ENCODE measurements around the gene KLHDC3.

Gene KLHDC3, protein sequence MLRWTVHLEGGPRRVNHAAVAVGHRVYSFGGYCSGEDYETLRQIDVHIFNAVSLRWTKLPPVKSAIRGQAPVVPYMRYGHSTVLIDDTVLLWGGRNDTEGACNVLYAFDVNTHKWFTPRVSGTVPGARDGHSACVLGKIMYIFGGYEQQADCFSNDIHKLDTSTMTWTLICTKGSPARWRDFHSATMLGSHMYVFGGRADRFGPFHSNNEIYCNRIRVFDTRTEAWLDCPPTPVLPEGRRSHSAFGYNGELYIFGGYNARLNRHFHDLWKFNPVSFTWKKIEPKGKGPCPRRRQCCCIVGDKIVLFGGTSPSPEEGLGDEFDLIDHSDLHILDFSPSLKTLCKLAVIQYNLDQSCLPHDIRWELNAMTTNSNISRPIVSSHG

DNA sequence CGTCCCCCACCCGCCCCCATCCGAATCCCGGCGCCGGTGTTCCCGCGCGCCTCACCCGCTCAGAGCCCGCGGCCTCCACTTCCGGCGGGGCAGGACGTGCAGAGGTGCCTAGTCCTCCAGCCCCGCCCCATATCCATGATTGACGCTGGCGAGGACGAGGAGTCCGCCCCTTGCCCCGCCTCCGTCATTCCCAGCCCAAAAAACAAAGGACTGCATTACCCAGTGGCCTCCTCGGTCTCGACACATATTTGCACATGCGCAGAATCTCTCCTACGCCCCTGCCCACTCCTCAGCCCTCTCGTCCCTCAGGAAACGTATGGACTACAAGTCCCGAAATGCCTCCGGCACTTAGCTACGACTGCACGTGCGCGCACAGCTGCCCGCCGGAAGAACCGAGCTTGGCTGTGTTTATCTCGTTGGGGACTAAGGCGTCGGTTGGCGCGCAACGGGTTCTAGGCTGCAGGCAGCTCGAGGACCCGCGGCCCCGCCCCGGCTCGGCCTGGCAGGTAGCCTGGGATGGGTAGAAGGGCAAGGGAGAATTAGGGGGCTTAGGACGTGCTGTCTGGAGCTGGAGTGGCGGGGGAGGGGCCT, at the start of gene KLHDC3, which contains the start of gene MEA1:
Gene KLHDC3, plus strand, starts transcription at position 407 of the 591 bp plus-strand sequence. CDS start 2,944 bp downstream, outside the sequence.
Gene MEA1, minus strand, starts transcription at position 104 of the 591 bp plus-strand sequence. CDS start 133 bp downstream, outside the sequence.
- peak; percentile 100 for DNase-seq

DNA sequence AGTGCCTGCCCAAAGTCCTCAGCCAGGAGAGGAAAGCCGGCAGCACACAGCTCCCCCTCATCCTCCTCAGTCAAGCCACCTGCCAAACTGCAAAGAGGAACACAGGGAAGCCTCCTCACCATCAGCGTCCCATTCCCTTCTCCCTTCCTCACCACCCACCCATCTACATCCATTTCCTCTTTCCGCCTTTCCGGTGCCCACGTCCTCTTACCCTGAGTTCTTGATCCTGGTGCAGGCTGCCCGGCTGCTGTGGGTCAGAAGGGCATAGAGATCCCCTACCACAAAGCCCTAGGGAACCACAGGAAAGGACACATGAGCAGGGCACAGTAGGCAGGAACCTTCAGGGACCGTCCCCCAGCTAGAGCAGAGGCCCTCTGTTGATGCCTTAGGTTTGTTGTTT, 47.5 kb upstream of the KLHDC3 start:
- no peak for DNase-seq

DNA sequence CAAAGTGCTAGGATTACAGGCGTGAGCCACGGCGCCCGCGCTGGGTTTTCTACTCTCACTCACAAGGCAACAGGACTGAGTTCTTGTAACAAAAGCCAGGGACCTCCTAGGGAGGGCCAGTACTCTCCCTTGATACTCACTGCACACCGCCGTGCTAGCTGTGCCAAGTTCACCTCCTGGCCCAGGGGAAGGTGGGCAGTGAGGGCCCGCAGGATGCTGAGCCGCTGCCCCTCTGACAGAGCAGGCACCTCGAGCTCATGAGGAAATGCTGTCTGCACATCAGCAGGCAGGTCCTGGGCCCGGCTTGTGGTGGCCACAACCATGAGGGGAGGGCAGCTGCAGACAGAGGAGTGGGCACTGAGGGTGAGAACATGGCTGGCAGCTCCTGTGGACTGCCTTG, 46.8 kb upstream of the KLHDC3 start:
- DNase-seq, result no peak

DNA sequence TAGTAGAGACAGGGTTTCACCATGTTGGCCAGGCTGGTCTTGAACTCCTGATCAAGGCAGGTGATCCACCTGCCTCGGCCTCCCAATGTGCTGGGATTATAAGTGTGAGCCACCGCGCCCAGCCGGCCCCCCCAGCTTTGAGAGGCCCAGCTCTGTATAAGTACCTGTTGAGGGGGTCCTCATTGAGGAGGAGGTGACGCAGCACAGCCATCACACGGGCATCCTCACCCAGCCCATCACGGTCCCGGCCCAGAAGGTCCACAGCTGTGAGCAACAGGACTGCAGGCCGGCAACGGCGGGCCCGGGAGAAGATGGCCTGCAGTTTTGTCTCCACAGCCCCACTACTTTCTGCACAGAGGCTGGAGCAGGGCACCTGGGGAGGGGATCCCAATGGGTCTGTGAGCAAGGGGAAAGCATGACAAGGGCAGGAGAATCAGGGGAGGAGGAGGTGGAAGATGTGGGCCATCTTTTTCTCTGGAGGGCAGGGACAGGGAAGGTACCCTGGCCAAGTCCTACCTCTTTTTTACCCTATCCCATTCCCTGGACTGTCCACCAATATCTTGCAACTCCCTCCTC, 45.8 kb upstream of the KLHDC3 start:
- DNase-seq, result no peak

DNA sequence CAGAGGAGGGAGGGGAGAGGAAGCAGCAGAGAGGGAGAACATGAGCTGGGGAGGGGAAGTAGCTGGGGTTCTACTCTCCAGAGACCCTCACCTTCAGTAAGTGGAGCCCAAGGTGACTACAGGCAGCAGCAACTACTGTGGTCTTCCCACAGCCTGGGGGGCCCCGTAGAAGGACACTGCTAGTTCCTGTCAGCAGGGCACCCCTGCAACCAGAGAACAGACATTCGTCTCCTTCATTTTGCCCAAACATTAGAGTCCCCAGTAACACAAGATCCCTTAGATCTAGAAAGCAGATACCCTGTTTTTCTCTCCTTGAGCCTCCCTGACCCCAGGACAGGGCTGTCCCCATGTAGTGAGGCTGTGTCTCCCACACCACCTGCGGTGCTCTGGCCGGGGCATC, 45.3 kb upstream of the KLHDC3 start:
- no peak for DNase-seq

DNA sequence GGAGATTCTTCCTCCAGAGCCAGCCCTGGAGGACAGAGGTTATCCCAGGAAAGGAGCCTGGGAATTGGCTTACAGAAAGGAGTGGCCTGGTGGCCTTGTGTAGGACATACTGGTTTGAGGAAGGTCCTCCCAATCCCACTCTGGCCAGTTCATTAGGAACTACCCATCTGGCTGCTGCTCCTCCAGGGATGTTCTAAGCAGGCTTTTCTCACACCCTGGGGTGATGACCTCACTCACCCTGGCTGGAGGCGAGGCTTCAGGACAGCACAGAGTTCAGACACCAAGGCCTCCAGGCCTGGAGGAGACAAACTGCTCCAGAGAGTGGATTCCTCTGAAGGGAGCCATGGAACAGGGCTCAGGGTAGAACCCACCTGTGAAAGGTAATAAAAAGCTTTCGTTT, 44.6 kb upstream of the KLHDC3 start:
- no peak for DNase-seq

DNA sequence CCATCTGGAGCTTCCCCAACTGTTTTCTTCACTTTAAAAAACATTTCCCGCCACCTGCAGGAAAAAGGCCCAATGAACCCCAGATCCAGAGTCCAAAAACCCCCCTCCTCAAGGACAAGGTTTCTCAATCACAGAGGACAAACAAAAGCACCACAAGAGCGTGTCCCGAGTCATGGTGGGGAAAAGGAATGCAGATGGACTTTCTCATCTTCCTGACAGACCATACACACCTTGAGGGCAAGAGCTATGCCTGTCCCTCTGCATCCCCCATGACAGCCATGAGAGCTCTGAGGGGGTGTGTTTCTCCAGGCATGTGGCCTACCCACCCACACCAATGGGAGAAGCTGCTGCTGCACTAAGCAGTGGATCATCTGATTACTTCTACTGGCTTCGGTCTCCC, 44.1 kb upstream of the KLHDC3 start:
- no peak for DNase-seq

- DNase-seq, result no peak
These were observed 43.0 kb upstream of the KLHDC3 start for GRCh38 chr6:42970871-42971612.

- no peak for DNase-seq
These were observed 42.2 kb upstream of the KLHDC3 start for GRCh38 chr6:42971746-42972327.

GRCh38 chr6:42973926-42974325, 40.1 kb upstream of the KLHDC3 start:
- DNase-seq, result no peak

GRCh38 chr6:42974919-42975505, 39.0 kb upstream of the KLHDC3 start:
- no peak for DNase-seq

DNA sequence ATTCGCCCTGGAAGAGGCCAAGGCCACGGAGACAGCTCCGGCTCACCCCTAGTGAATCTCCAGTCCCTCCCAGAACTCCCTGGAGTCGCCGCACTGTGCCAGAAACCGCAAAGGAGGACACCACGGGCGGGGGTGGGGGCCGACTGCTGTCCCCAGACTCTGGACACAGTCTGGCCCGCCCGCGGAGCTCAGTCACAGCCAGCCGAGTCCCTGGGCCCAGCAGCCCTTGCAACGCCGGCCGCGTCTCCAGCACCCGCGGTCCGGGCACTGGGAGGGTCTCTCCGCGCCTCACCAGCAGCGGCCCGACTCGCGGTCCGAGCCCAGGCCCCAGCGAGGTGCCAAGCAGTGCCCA, 35.6 kb upstream of the KLHDC3 start:
- peak; percentile 75 for DNase-seq

DNA sequence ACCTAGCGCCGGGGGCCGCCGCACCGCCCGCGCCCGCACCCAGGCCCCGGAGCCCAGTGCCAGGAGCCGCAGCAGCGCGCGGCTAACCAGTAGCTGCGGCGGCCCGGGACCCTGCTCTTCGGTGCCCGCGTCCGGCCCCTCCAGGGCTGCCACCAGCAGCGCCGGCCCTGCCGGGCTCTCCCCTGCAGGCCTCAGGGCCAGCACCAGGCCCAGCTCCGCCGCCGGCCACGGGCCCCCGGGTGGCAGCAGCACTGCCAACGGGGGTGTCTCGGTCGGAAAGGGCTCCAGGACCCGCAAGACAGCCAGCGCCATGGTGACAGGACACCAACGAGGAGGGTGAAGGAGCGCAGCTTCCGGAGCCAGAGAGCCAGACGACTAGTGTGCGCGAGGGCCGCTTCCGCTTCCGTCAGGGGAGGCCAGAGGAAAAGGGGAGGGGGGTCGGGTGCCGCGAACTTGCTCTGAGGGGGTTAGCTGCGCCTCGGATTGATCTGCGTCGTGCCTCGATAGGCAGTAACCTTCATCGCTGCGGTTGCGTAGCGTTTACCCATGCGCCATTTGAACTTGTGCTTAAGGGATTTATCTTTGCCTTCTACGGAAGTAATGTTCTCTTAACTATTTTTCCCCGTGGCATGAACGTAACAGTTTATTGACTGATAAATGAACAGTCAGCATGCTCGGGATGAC, 35.1 kb upstream of the KLHDC3 start, which contains the start of gene PEX6:
Gene PEX6, minus strand, starts transcription at position 343 of the 684 bp plus-strand sequence. Its CDS starts 31 bp downstream, at position 312.
- peak; percentile 96 for DNase-seq

DNA sequence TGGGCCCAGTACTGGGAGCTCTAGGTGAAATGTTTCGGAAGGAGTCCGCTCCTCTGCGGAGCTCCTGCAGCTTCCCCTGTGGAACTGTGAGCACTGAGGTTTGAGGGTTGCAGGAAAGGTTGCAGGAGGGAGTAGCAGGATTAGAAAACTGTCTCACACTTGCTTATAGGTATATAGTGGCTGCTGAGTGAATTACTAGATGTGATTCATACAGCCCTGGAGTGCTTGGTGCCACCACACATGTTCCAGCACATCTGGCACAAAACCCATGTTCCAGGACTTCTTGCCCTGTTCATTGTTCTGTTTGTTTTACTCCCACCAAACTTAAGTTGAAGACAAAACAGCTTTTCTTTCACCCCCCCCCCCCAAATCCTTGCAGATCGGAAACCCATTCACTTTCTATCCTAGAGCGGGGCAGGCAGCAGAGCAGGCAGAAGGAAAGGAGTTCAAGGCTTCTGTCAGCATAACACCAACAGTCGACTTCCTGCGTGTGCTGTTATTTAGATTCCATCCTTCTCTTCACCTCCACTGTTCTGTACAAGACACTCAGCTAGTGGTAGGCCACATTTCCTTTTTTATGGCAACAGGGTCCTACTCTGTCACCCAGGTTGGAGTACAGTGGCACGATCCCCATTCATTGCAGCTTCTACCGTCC, 34.4 kb upstream of the KLHDC3 start:
- no peak for DNase-seq

GRCh38 chr6:42981836-42982235, 32.2 kb upstream of the KLHDC3 start:
- DNase-seq, result no peak

DNA sequence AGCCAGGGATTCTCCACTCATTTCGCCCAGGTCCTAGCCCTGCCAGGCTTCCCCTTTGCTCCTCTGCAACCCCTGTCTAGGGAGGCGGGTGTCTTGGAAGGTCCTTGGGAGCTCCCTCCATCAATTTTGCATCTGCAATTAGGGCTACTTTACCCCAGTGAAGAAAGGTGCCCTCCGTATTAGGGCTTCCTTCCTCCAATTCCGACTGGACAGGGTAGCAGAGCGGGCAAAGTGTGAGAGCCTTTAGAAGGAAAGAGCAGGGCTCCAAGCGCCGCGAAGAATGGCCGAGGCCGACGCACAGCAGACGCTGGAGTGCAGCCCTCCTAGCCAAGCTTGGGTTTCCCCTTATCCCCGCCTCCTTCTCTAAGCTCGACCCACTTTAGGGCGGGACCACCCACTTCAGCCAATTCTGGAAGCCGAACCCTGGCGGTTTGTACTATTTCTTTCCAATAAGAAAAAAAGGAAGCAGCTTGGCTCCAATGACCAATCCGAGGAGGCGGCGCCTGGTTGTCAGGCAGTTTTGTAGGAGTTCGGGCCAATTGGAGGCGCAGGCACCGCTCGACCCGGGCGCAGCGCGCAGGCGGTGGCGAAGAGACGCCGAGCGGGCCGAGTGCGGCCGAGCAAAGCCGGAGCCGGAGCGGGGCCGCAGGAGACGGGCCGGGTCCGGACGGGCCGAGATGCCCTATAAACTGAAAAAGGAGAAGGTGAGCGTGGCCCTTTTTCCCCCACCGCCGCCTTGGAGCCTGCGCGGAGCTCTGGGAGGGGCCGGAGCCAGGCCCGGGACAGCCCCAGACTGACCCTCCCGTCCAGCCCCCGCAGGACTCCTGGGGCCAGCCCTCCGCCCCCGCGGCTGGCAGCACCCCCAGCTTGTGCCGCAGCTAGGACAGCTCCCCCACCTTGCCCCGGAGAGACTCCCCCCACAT, 29.8 kb upstream of the KLHDC3 start, which contains the start of gene PPP2R5D:
Gene PPP2R5D, plus strand, starts transcription at position 570 of the 923 bp plus-strand sequence. Its CDS starts 108 bp downstream, at position 678.
- DNase-seq, result peak; percentile 99

DNA sequence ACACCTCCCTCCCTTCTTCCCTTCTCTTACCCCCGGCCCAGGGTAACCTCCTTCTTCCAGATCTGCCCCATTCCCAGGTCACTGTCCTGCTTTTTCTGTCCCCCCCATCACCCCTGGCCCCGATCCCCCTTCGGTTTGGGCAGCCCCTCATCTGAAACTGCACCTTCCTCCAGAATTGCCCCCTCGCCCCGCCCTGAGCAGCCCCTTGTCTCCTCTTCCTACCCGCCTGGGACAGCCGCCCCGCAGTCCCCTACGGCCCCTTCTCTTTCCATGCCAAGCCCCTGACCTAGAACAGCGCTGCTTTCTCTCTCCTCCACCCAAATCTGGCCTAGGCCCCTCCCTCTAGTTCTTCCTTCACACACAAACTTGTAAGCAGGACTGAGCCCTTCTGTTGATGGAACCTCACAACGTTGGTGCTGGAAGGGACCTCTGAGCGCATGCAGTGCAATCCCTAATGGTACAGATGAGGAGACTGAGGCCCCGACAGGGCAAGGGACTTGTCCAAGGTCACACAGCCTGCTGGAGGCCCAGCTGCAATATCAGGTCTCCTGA, 29.0 kb upstream of the KLHDC3 start:
- DNase-seq, result no peak

DNA sequence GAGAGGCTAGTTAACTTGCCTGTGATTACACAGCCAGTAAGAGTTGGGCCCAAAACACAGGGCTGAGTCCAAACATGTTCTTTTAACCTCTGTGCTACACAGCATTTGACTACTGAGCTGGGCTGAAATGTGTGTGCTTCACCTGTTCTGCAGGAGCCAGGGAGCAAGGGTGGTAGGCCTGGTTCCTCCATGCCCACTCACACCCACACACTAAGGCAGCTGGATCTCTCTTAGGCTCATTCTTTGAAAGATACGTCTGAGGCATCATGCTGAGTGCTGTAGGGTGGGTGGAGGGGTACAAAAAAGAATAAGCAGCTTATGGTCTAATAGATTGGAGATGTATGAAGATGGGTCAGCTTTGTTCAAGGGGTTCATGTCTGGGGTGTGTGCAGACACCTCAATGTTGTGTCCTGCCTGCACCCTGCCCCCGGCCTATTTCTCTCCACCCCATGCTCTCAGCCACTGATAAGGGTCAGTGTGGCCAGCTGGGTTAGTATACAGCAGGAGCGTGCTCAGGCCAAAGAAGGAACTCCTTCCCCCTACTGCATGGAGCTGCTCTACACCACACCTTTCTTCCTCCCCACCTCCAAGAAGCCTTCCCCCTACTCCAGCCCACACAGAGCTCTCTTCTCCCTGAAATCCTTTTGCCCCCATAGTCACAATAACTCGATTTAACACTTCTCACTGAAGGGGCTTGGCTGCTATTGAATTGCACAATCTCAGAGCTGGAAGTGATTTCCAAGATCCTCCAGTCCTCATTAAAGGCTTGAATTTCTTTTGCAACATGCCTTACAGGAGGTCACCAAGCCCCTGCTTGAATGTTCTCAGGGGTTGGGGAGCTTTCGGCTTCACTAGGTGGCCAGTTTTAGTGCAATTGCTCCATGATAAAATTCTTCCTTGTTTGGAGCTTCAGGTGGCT, 26.3 kb upstream of the KLHDC3 start:
- no peak for DNase-seq

All from activated effector memory CD4-positive, alpha-beta T cell treated with anti-CD3 and anti-CD28 coated beads, Interleukin-2, amount 50 U/mL, for 16 hours (primary cell).